ENCODE data around the gene ABHD17A. TPM values are rescaled to one million over a fixed set of nuclear protein-coding genes. Genes with fewer than 3 reads are reported as not detected.

ABHD17A gene
- total RNA-seq, 1 experiment from 2014 or later, result 68.2 TPM

GRCh38 chr19:1843116-1843515 lies 42.2 kb downstream of the ABHD17A start:
- no peaks in the 10 kb centered on the region for H3K9me2 ChIP-seq (ENCODE audit: insufficient read depth)
- ChIA-PET POLR2A (no interaction called here), CTCF (interaction anchor here (1.3 kb wide), 1 partner anchor 17 kb away, joined by 5 read pairs; no protein-coding TSS in a partner anchor), RAD21 (ENCODE audit: low non-redundant PET in 1 of 2, low total read pairs in 2 of 2, uncharacterized antibody in 2 of 2, unreplicated experiment in 2 of 2) (no interaction called here)
- peaks cover 0 to 8% of the 10 kb centered on the region in 2 experiments; a peak in 1 of 4 replicates for H3K36me3 ChIP-seq (ENCODE audit: control insufficient read depth in 1 of 2, insufficient read depth in 2 of 2, low read length in 2 of 2)
- DNase-seq (ENCODE audit: low read depth, low spot score) (no peak), ATAC-seq (no peak)
- no peak overlapping the region for H3K4me3 ChIP-seq (replicated peaks in 1 of 2; ENCODE audit: low read depth in 1 of 2, low read length in 2 of 2)
- no peak overlapping the region for H3K4me2 ChIP-seq (ENCODE audit: low read length)
- H3K9ac ChIP-seq (ENCODE audit: low read length), result no peak overlapping the region
- no peaks in the 10 kb centered on the region for H3K9me3 ChIP-seq (ENCODE audit: control insufficient read depth in 1 of 2, insufficient read depth in 1 of 2, low read depth in 1 of 2, low read length in 2 of 2)
- no TSS peak for BruUV-seq (replicated peaks)
- TF ChIP-seq JUND (IDR thresholded peaks at IDR 0.05) (no peak), SRF (IDR thresholded peaks at IDR 0.05; ENCODE audit: low read depth) (no peak), TCF7L2 (IDR thresholded peaks at IDR 0.05; ENCODE audit: borderline replicate concordance, extremely low read depth, insufficient read depth, insufficient read length) (no peak), ZBTB33 (IDR thresholded peaks at IDR 0.05; ENCODE audit: extremely low read depth, insufficient replicate concordance, low read length) (no peak), CBX3 (IDR thresholded peaks at IDR 0.05; ENCODE audit: low read depth) (no peak), SP1 (IDR thresholded peaks at IDR 0.05; ENCODE audit: low read depth) (no peak), SIN3A (IDR thresholded peaks at IDR 0.05; ENCODE audit: low read depth) (no peak), POLR2AphosphoS5 (IDR thresholded peaks at IDR 0.05; ENCODE audit: low read depth, low read length) (no peak), EZH2phosphoT487 (IDR thresholded peaks at IDR 0.05; ENCODE audit: borderline replicate concordance) (no peak), POLR2A (IDR thresholded peaks at IDR 0.05; ENCODE audit: borderline replicate concordance, extremely low read depth, insufficient read depth, insufficient read length) (no peak), CEBPB (IDR thresholded peaks at IDR 0.05; ENCODE audit: low read depth) (no peak), YY1 (IDR thresholded peaks at IDR 0.05; ENCODE audit: extremely low read depth, insufficient replicate concordance, low read depth, low read length) (no peak), ZNF274 (IDR thresholded peaks at IDR 0.05; ENCODE audit: low read depth, low read length) (no peak), ZFX (IDR thresholded peaks at IDR 0.05) (no peak), FOSL1 (IDR thresholded peaks at IDR 0.05; ENCODE audit: low read depth) (no peak), EGR1 (IDR thresholded peaks at IDR 0.05; ENCODE audit: low read depth) (no peak)
- TF ChIP-seq, protein P1, sequence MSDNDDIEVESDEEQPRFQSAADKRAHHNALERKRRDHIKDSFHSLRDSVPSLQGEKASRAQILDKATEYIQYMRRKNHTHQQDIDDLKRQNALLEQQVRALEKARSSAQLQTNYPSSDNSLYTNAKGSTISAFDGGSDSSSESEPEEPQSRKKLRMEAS (IDR thresholded peaks at IDR 0.05), result no peak
- TF ChIP-seq, protein P2, sequence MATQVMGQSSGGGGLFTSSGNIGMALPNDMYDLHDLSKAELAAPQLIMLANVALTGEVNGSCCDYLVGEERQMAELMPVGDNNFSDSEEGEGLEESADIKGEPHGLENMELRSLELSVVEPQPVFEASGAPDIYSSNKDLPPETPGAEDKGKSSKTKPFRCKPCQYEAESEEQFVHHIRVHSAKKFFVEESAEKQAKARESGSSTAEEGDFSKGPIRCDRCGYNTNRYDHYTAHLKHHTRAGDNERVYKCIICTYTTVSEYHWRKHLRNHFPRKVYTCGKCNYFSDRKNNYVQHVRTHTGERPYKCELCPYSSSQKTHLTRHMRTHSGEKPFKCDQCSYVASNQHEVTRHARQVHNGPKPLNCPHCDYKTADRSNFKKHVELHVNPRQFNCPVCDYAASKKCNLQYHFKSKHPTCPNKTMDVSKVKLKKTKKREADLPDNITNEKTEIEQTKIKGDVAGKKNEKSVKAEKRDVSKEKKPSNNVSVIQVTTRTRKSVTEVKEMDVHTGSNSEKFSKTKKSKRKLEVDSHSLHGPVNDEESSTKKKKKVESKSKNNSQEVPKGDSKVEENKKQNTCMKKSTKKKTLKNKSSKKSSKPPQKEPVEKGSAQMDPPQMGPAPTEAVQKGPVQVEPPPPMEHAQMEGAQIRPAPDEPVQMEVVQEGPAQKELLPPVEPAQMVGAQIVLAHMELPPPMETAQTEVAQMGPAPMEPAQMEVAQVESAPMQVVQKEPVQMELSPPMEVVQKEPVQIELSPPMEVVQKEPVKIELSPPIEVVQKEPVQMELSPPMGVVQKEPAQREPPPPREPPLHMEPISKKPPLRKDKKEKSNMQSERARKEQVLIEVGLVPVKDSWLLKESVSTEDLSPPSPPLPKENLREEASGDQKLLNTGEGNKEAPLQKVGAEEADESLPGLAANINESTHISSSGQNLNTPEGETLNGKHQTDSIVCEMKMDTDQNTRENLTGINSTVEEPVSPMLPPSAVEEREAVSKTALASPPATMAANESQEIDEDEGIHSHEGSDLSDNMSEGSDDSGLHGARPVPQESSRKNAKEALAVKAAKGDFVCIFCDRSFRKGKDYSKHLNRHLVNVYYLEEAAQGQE (IDR thresholded peaks at IDR 0.05; ENCODE audit: low read depth), result no peak
- TF ChIP-seq, protein P3, sequence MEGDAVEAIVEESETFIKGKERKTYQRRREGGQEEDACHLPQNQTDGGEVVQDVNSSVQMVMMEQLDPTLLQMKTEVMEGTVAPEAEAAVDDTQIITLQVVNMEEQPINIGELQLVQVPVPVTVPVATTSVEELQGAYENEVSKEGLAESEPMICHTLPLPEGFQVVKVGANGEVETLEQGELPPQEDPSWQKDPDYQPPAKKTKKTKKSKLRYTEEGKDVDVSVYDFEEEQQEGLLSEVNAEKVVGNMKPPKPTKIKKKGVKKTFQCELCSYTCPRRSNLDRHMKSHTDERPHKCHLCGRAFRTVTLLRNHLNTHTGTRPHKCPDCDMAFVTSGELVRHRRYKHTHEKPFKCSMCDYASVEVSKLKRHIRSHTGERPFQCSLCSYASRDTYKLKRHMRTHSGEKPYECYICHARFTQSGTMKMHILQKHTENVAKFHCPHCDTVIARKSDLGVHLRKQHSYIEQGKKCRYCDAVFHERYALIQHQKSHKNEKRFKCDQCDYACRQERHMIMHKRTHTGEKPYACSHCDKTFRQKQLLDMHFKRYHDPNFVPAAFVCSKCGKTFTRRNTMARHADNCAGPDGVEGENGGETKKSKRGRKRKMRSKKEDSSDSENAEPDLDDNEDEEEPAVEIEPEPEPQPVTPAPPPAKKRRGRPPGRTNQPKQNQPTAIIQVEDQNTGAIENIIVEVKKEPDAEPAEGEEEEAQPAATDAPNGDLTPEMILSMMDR (IDR thresholded peaks at IDR 0.05 in 2 of 3, conservative IDR thresholded peaks at IDR 0.05 in 1 of 3; ENCODE audit: borderline replicate concordance in 1 of 3, insufficient read depth in 1 of 3, low read depth in 2 of 3, low read length in 2 of 3), result no peak
- peaks cover 95% of the 10 kb centered on the region for H3K79me2 ChIP-seq (ENCODE audit: insufficient read depth, low read length)
- H3K27ac ChIP-seq (ENCODE audit: low read depth, low read length), result no peak overlapping the region
- no peaks in the 10 kb centered on the region for H3K27me3 ChIP-seq (ENCODE audit: insufficient read depth, low read length)
- no peak overlapping the region for H2AFZ ChIP-seq (ENCODE audit: low read depth, low read length, poor library complexity, severe bottlenecking)
- intact Hi-C loops (cut with micrococcal nuclease), result no loop called here
- H4K20me1 ChIP-seq (ENCODE audit: insufficient read depth), result peaks cover 15% of the 10 kb centered on the region; the same call in 1 of the 2 replicates
- peaks cover 20 to 26% of the 10 kb centered on the region in 2 experiments; a peak in 3 of 4 replicates for H3K4me1 ChIP-seq (ENCODE audit: control insufficient read depth in 1 of 2, insufficient read depth in 2 of 2, low read length in 2 of 2)
